HG02642 (cell line): Measurements from ENCODE around the gene ALPI.

ENCODE experiments used
- ATAC-seq: cut with Tn5 transposase; IDR thresholded peaks from one replicate; pipeline ENCODE4 v1.9.1; 2021; ENCODE audit warnings: mild to moderate bottlenecking; ENCODE audit not compliant: unreplicated experiment, poor library complexity

The ALPI gene

DNA sequence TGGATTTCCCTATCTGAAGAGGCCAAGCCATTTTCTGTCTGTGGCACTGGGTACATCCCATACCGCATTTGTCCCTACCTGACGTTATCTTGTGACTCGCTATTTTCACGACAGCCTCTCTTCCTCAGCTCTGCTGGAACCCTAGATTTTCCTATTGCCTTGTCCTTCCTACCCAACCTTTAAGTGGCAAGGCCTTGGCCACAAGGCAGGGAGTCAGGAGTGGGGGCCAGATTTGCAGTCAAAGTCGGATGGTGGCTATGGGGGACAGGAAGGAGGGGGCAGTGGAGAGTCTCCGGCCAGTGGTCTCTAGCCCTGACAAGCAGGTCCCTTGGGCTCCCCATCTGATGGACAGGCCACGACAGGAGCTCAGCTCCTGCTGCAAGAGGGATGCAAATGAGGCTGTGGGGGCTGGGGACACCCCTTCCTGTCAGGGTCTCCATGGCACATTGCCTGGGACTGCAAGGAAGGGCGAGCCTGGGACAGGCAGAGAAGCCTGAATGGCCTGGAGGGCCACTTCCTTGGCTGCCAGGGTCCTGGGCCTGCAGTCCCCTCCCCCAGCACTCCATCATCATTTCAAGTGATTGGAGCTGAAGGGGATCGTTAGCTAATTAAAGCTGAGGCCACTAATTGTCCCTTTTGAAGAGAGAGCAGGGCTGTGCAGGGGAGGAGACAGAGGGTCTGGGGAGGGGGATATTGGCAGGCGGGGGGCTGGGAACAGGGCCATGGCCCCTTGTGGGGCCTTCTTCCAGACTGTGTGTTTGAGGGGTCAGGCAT lies 37.9 kb downstream of the ALPI start:
- no peak for ATAC-seq

DNA sequence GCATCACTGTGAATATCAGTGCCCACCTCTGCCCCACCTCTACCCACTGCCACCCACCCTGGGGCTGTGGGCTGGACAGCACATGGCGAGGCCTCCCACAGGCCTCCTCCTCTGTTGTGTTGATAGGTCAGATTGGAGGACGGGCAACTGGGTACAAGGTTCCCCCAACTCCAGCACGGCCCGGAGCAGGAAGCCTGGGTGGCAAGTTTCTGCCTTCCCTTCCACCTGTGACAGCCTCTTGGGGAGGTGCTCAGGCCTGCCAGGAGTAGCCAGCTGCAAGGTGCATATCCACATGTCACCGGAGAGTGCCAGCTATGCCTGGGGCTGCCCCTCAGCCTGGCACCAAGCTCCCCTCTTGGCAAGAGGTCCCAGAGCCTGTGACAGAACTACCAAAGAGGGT lies 38.6 kb downstream of the ALPI start:
- no peak for ATAC-seq

DNA sequence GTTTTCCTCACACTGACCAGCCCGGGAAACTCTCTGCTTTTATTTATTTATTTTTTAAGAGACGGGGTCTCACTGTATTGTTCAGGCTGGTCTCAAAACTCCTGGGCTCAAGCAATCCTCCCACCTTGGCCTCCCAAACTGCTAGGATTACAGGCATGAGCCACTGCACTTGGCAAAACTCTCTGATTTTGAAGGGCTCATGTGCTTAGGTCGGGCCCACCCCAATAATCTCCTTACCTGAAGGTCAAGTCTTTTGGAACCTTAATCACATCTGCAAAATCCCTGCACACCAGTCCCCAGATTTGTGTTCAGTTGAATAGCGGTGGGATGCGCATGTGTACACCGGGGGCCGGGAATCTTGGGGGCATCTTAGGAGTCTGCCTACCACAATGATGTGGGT lies 39.3 kb downstream of the ALPI start:
- no peak for ATAC-seq

DNA sequence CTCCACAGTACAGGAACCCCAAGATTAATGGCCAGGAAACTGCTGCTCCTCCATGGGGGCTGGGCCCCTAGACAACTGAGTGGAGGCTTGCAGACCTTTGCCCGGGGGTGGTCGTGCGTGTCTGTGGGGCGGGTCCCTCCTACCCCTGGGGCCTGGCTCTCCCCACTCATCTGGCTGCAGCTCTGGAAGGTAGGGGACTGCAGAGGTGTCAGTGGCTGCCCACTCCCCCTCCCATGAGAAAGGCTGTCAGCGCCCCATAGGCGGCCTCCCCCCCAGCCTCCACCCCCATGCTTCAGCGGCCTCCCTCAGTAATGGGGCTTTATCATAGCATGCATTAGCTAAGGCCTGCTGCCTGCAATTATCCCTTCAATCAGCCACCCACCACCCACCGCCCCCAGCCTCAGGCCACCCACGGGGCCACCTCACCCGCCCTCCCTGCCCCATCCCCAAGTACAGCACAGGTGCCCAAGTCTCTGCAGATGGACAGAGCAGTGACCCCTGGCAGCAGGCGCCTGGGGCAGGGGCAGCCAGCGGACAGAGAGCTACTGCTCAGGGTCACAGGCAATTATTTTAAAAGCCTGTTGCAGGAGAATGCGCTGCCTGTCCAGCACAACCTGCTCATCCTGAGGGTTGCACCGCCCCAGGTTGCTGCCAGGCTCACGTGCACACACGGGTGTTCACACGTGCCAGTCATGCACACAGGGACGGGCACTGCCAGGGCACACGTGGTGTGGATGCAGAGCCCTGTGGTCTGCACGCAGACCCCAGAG lies 40.7 kb downstream of the ALPI start:
- ATAC-seq, result no peak

DNA sequence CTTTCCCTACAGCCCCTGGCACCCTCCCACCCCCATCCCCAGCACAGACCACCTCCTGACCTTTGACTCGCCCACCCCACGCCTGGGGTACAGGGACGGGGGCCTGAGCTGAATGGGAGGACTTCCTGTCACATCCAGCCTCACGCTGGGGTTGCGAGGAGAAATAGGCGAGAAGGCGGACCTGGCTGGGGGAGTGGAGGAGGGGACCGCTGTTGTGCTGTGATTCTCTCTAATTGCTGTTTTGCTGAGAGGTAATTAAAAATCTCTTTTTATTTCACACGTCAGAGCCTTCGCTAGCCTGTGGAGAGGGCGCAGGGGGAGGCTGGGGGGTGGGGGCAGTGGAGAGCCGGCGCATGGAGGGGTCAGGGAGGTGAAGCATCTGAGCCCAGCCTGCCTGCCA lies 41.4 kb downstream of the ALPI start:
- no peak for ATAC-seq

DNA sequence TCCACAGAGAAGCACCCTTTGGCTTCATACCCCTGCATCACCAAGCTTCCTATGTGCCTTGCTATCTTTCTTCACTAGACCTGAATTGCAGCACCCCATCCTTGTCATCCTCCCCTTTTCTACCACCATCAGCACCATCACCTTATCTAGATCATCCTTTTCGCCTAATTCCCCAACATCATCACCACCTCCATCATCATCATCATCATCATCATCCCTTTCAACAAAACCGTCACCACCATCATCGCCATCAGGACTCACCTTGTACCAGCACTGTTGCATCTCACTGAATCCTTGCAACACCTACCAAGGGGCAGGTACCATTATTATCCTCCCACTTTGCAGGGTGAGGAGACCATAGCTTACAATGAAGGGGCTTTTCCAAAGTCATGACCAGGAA lies 42.5 kb downstream of the ALPI start:
- ATAC-seq, result no peak

DNA sequence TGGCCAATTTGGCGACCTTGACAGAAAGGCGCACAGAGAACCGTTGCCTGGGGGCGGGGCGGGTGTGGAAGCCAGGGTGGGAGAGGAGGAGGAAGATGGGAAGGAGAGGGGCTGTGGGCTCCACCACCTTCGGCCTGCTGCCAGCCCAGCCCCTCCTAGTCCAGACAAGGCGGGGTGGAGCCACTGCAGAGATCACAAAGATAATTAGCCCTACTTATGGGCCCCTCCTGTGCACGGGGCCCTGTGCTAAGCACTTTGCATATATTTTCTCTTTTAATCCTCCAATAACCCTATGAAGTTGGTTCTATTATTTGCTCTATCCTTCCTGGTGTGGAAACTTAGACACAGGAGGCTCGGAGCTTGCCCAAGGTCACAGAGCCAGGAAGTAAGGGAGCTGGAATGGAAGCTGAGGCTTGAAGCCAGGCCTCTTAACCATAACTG lies 45.4 kb downstream of the ALPI start:
- ATAC-seq, result no peak

DNA sequence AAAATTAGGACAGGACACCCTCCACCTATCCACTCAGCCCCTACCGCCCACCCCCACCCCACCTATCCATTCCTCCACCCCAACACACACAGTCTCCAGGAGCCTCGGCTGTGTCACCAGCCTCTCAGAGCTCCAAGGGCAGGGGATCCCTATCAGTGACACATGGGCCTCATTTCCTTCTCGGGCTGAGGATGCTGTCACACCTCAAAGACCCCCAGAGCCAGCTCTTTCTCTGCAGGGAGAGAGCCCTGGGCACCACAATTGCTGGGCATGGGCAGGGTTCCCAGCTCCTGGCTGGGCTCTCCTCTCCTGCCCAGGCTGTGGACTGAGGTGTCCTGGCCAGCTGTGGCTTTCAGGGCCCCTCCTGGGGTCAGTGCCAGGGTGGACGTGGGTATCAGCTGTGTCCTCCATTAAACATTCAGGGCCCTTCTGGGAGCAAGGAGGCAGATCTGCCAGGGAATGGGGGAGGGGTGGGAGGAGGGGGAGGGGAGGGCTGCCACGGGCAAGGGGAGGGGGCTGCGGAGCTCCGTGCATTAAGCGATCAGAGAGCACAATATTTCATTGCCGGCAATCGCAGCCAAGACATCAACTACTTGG lies 45.9 kb downstream of the ALPI start:
- no peak for ATAC-seq

DNA sequence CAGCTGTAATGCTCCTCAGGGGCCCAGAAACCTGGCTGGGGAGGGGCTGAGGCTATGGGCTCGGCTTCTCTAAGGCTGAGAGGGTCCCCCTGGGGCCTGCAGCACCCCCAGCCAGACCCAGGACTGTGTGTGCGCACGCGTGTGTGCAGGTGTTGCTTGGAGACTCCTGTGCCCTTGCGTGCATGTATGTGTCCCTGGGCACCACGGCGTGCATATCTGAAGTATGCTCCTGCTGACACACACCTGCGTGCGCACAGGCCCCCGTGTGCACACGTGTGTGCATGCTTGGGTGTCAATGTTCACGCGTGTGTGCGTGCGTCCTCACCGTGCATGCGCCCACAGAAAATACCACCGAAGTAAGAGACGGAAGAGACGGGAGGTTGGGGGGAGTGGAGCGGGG lies 46.6 kb downstream of the ALPI start:
- no peak for ATAC-seq

DNA sequence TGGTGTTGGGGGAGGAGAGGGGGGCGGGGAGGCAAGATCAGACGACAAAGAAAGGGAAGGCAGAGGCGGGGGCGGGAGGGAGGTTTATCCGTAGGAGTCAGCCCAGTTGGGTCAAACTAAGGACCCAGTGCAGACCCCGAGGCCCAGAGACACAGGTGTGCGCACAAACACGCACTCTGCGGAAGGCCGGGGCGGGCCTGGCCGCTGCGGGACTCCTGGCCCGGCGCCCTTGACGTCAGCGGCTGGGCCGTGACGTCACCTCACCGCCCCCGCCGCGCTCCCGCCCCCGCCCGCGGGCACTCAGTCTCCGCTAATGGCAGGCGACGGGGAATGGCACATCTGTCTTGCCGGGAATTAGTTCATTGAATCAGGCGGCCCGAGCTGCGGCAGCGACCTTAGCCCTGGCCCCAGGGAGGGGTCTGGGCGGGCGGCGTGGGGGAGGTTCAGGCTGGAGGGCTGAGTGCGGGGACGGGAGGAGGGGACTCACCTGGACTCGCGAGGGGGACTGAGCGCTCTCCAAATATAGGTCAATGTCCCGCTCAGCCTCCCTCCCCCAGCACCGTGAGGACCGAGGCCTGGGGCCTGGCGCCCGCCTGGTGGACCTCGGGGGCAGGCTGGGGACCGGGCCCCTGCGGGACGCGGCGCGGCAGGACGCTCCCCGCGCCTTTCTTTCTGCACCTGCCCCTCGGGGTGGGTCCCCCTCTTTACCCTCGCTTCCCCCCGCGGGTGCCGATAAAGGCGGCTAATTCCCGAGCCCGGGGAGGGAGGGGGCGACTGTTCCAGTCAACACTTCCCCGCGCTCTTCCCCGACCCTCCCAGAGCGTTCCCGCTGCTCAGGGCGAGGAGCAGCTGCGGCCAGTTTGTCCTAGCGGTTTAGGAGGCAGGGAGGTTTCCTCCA lies 47.2 kb downstream of the ALPI start:
- no peak for ATAC-seq

DNA sequence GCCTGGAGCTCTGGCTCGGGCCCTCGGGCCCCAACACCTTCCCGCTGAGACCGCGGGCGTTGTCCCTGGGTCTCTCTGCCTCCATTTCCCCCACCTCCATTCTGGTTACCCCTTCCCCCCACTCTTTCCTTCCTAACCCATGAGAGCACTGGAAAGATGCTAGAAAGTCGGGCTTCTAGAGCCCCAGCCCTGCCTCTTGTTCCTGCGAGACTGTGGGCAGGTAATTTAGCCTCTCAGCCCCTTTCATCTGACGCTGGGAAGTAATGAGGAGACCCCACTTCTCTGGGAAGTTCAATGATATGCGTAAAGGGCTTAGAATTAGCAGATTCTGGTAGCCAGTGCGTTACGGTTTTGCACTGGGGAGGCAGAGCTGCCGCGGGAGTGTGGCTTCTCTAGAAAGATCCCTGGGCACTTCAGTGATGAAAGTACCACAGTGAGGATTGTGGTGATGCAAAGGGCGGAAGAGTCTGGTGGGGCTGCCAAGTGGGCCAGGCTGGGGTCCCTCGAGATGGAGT lies 47.9 kb downstream of the ALPI start:
- no peak for ATAC-seq

DNA sequence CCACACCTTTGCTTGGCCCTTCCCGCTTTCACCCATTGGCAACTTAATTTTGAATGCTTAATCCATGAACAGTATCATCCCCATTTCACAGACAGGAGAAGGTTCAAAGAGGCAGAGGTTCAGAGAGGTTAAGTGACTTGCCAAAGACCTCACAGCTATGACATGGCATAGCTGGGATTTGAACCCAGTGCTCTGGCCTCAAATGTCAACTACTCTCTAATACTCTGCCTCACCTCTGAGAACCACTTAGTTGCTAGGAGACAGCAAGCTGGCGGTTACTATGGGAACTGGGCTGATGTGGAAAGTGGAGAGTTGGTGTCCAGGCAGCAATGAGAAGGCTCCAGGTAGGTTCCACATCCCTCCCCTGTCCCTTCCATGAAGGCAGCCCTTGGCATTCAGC lies 48.5 kb downstream of the ALPI start:
- no peak for ATAC-seq

DNA sequence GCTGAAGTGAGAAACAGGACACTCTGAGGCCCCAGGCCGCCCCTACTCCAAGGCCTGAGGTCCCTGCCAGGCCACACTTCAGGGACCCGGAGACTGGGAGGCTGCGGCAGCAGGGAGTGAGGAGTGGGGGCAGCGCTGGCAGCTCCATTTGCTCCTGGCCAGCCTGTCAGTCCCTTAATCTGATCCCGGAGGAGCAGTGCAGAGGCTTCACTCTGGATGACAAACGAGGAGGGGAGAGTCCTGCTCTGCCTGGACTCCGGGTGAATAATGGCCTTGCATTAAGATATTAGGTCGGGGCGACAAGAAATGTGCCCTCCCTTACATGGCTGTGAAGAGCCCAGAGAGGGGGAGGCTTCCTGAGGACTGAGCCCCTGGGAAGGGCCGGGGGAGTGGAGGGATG lies 49.9 kb downstream of the ALPI start:
- ATAC-seq, result no peak

DNA sequence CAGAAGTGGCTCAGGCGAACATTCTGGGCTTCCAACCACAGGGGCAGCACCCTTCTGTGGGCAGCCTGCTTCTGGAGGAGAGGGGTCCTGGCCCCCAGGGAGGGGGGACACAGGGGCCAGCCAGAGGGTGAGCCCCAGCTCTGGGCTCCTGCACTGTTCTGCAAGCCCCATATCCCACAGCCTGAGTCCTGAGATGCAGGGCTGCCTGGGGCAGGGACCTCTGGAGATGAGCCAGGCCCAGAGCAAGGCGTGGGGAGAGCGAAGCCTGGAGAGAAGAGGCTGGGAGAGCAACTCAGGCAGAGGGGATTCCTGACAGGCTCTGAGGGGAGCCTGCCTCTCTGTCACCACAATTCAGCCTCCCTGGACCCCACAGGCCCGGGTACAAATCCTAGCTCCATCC lies 50.8 kb downstream of the ALPI start:
- ATAC-seq, result no peak

DNA sequence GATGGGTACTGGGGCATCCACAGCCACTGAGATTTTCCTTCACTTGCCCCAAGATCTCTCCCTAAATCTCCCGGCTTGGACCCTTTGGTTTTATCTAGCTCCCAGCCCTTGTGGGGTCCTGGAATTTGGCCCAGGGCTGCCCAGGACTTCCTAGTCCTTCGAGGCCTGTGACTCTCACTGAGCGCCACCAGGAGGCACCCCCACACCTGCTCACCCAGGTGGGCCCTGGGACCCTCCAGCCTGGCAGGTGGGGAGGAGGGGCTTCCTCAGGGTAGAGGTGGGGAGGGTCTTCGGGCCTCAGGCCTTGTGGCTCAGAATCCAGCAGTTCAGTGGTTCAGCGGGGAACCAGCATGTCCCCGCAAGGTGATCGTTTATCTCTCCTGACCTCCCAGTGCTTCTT lies 52.3 kb downstream of the ALPI start:
- ATAC-seq, result no peak
